Testis (tissue), 3 donors: ENCODE measurements around the gene RAI1. TPM values are rescaled to one million over a fixed set of nuclear protein-coding genes. Genes with fewer than 3 reads are reported as not detected.

Experiments used
- DNase-seq: peaks from one replicate; pipeline ENCODE4 v3.0.0-alpha.2; 2019
- H3K27ac ChIP-seq, 2 donors: fragments of 200-600 bp; sonication (generic); one replicate each; pipeline ENCODE4 v1.5.1; 2019
- H3K27me3 ChIP-seq: fragments of 200-600 bp; sonication (generic); one replicate; pipeline ENCODE4 v1.5.1; 2019
- H3K36me3 ChIP-seq: fragments of 200-600 bp; sonication (generic); one replicate; pipeline ENCODE4 v1.5.1; 2017; ENCODE audit warnings: low read depth; ENCODE audit errors: missing control alignments
- H3K4me1 ChIP-seq: fragments of 200-600 bp; sonication (generic); one replicate; pipeline ENCODE4 v1.5.1; 2019
- H3K4me3 ChIP-seq, 2 donors: fragments of 200-600 bp; sonication (generic); one replicate each; pipeline ENCODE4 v1.5.1; 2017 to 2019
- H3K9me3 ChIP-seq: fragments of 200-600 bp; sonication (generic); one replicate; pipeline ENCODE4 v1.5.1; 2017
- CTCF ChIP-seq, 3 experiments: fragments of 450-650 bp in 2 of 3; fragments of 200-600 bp in 1 of 3; sonication (generic) in 1 of 3; IDR thresholded peaks; one replicate each; pipeline ENCODE4 v1.5.1; 2016 to 2019; ENCODE audit warnings: antibody characterized with exemption in 3 of 3, mild to moderate bottlenecking in 2 of 3, moderate library complexity in 1 of 3
- POLR2A ChIP-seq: fragments of 450-650 bp; IDR thresholded peaks from one replicate; pipeline ENCODE4 v1.6.1; 2017; ENCODE audit warnings: antibody characterized with exemption, mild to moderate bottlenecking, moderate library complexity
- WGBS, 2 donors: methylation state at CpG; one replicate each; pipeline ENCODE4 v1.1.5; 2018; 5-methylcytosine and 5-hydroxymethylcytosine counted together
- intact Hi-C: fragments of 100-400 bp; cut with DNase I; formaldehyde crosslinking; loops from one replicate; pipeline ENCODE4 v1.15.1; 2023; ENCODE audit warnings: low total_unique reads
- polyA plus RNA-seq: library from polyadenylated mRNA; stranded (reverse); fragments of 350-450 nt; fragmentation: Illumina TruSeq; extraction: RNeasy Lipid Tissue Mini Kit (QIAGEN cat#74804); gene quantifications from one replicate; pipeline ENCODE4 v1.2.3, GENCODE V29; 2014; ENCODE audit warnings: low read depth, low replicate concordance; ENCODE audit not compliant: insufficient read depth
- total RNA-seq, 2 donors: library from RNA; depleted of rRNA; stranded (reverse); fragments of >200 nt; gene quantifications; one replicate each; pipeline ENCODE4 v1.2.3, GENCODE V29; 2016

RAI1 gene
- total and polyA plus RNA-seq, 3 donors from 2014 or later: 17.5 to 44.5 (median 42.8) TPM

GRCh38 chr17:17748179-17748578 is 66.9 kb downstream of the RAI1 start:
- intact Hi-C loops: no loop called here
- TF ChIP-seq CTCF (IDR thresholded peaks at IDR 0.05) (no peak), POLR2A (no peak)
- no peak for DNase-seq
- 93 to 100% methylated on average over 3 of the region's 3 CpGs for WGBS, 2 donors
- Histone ChIP-seq H3K4me1 (peaks cover 15% of the 10 kb centered on the region), H3K4me3 (no peak overlapping the region), H3K27me3 (no peaks in the 10 kb centered on the region), H3K9me3 (no peaks in the 10 kb centered on the region), H3K27ac (no peak overlapping the region), H3K36me3 (no peaks in the 10 kb centered on the region)

GRCh38 chr17:17748604-17749003 is 67.3 kb downstream of the RAI1 start:
- intact Hi-C loops: no loop called here
- TF ChIP-seq POLR2A: no peak
- no peak for TF ChIP-seq CTCF (IDR thresholded peaks at IDR 0.05)
- H3K4me1 ChIP-seq: peaks cover 16% of the 10 kb centered on the region

GRCh38 chr17:17749025-17749772 is 67.9 kb downstream of the RAI1 start:
- TF ChIP-seq POLR2A (no peak), CTCF (IDR thresholded peaks at IDR 0.05) (no peak)
- 74 to 79% methylated on average over 17 of the region's 17 CpGs for WGBS, 2 donors
- Histone ChIP-seq H3K27me3 (no peaks in the 10 kb centered on the region), H3K27ac (no peak overlapping the region), H3K4me1 (peaks cover 16% of the 10 kb centered on the region), H3K36me3 (no peaks in the 10 kb centered on the region), H3K4me3 (no peak overlapping the region), H3K9me3 (no peaks in the 10 kb centered on the region)
- DNase-seq: no peak
- intact Hi-C loops: no loop called here

More at GRCh38 chr17:17748604-17749003, 67.3 kb downstream of the RAI1 start:
- H3K27me3 ChIP-seq: no peaks in the 10 kb centered on the region
- H3K4me3 ChIP-seq: no peak overlapping the region
- no peaks in the 10 kb centered on the region for H3K9me3 ChIP-seq
- no peaks in the 10 kb centered on the region for H3K36me3 ChIP-seq
- no peak overlapping the region for H3K27ac ChIP-seq
- DNase-seq: no peak
- 87 to 88% methylated on average over 8 of the region's 8 CpGs for WGBS, 2 donors

GRCh38 chr17:17749921-17750320 is 68.7 kb downstream of the RAI1 start:
- Histone ChIP-seq H3K9me3 (no peaks in the 10 kb centered on the region), H3K36me3 (no peaks in the 10 kb centered on the region), H3K27me3 (no peaks in the 10 kb centered on the region), H3K4me1 (peaks cover 16% of the 10 kb centered on the region), H3K4me3 (no peak overlapping the region), H3K27ac (no peak overlapping the region)
- DNase-seq: peak; percentile 80
- intact Hi-C loops: no loop called here
- TF ChIP-seq POLR2A (no peak), CTCF (IDR thresholded peaks at IDR 0.05) (no peak)
- WGBS, 2 donors: 48 to 63% methylated on average over 6 of the region's 6 CpGs

- intact Hi-C loops: no loop called here
- H3K27ac ChIP-seq: peak overlapping the region in 1 of 2 donors; percentile 36
- no peaks in the 10 kb centered on the region for H3K27me3 ChIP-seq
- TF ChIP-seq POLR2A (no peak), CTCF (IDR thresholded peaks at IDR 0.05) (no peak)
- 49 to 53% methylated on average over 7 to 8 of the region's 8 CpGs for WGBS, 2 donors
- no peaks in the 10 kb centered on the region for H3K9me3 ChIP-seq
- DNase-seq: no peak
- H3K4me1 ChIP-seq: peaks cover 16% of the 10 kb centered on the region
- no peak overlapping the region for H3K4me3 ChIP-seq
- no peaks in the 10 kb centered on the region for H3K36me3 ChIP-seq
These were observed 69.6 kb downstream of the RAI1 start for GRCh38 chr17:17750881-17751280.
